HT-29 (cell line): ENCODE results near the gene HMX3. TPM values are rescaled to one million over a fixed set of nuclear protein-coding genes. Genes with fewer than 3 reads are reported as not detected.

Source experiments
- DNase-seq: peaks from one replicate; pipeline ENCODE4 v3.0.0-alpha.2; 2015; ENCODE audit warnings: low spot score
- total RNA-seq: library from RNA; depleted of rRNA; stranded (reverse); fragments of >200 nt; shearing (Covaris generic); gene quantifications from 2 replicates; pipeline ENCODE4 v1.2.3, GENCODE V29; 2014

The HMX3 gene
- total RNA-seq, 1 experiment from 2014 or later = not detected

- DNase-seq = no peak
Observed at GRCh38 chr10:123147635-123148413, 12.1 kb downstream of the HMX3 start, which contains the start of gene HMX2. TSS of gene HMX2 (plus strand) at chr10:123148136. CDS start at chr10:123148379, 243 bp downstream.

- no peak for DNase-seq
Observed at GRCh38 chr10:123148414-123149161, 12.8 kb downstream of the HMX3 start.

- no peak for DNase-seq
Observed at GRCh38 chr10:123149162-123149567, 13.4 kb downstream of the HMX3 start.

GRCh38 chr10:123149568-123150270 is 13.9 kb downstream of the HMX3 start:
- no peak for DNase-seq

- DNase-seq = peak; percentile 25
Observed at GRCh38 chr10:123150271-123150985, 14.7 kb downstream of the HMX3 start.

- peak; percentile 43 for DNase-seq
Observed at GRCh38 chr10:123150986-123151736, 15.4 kb downstream of the HMX3 start.

- no peak for DNase-seq
Observed at GRCh38 chr10:123151737-123152135, 16.0 kb downstream of the HMX3 start.

- no peak for DNase-seq
Observed at GRCh38 chr10:123153486-123154091, 17.8 kb downstream of the HMX3 start.

GRCh38 chr10:123154092-123154710 is 18.4 kb downstream of the HMX3 start, which contains the start of gene BUB3:
TSS of gene BUB3 (plus strand) at chr10:123154402. CDS start at chr10:123154918, 516 bp downstream.
- peak; percentile 99 for DNase-seq

GRCh38 chr10:123154711-123155505 is 19.1 kb downstream of the HMX3 start:
- peak; percentile 61 for DNase-seq

GRCh38 chr10:123156078-123156477 is 20.3 kb downstream of the HMX3 start:
- DNase-seq = no peak

- no peak for DNase-seq
Observed at GRCh38 chr10:123157210-123157609, 21.4 kb downstream of the HMX3 start.

- DNase-seq = no peak
Observed at GRCh38 chr10:123158682-123159081, 22.9 kb downstream of the HMX3 start.

GRCh38 chr10:123160311-123160980 is 24.7 kb downstream of the HMX3 start:
- no peak for DNase-seq

GRCh38 chr10:123164319-123164718 is 28.5 kb downstream of the HMX3 start:
- no peak for DNase-seq

- no peak for DNase-seq
Observed at GRCh38 chr10:123165445-123166072, 29.8 kb downstream of the HMX3 start.

GRCh38 chr10:123166618-123167017 is 30.8 kb downstream of the HMX3 start:
- no peak for DNase-seq

- no peak for DNase-seq
Observed at GRCh38 chr10:123170961-123171360, 35.2 kb downstream of the HMX3 start.
